ENCODE data around the gene DESI1.
"Not testable (repeated sequence)": the region's sequence is repeated elsewhere in the genome, so short reads cannot be mapped to it uniquely, and the experiment has no call there.

The DESI1 gene

GRCh38 chr22:41620589-41621098 is at the start of gene DESI1:
TSS of gene DESI1 (minus strand) at chr22:41621043. CDS start at chr22:41620839, 204 bp downstream.
- no peak for DNase-seq

- DNase-seq: no peak
Observed at GRCh38 chr22:41668971-41669911, 48.4 kb upstream of the DESI1 start.

GRCh38 chr22:41664951-41665350 is 44.1 kb upstream of the DESI1 start:
- no peak for DNase-seq

GRCh38 chr22:41664490-41664889 is 43.6 kb upstream of the DESI1 start:
- DNase-seq: no peak

- not testable (repeated sequence) for DNase-seq
Observed at GRCh38 chr22:41663594-41663993, 42.8 kb upstream of the DESI1 start.

- no peak for DNase-seq
Observed at GRCh38 chr22:41661713-41662112, 40.9 kb upstream of the DESI1 start.

GRCh38 chr22:41661088-41661487 is 40.2 kb upstream of the DESI1 start:
- no peak for DNase-seq

- no peak for DNase-seq
Observed at GRCh38 chr22:41660416-41660815, 39.6 kb upstream of the DESI1 start.

GRCh38 chr22:41659941-41660340 is 39.1 kb upstream of the DESI1 start:
- DNase-seq: no peak

- DNase-seq: no peak
Observed at GRCh38 chr22:41658869-41659268, 38.0 kb upstream of the DESI1 start.

GRCh38 chr22:41657709-41658108 is 36.9 kb upstream of the DESI1 start:
- no peak for DNase-seq

- DNase-seq: no peak
Observed at GRCh38 chr22:41656556-41656955, 35.7 kb upstream of the DESI1 start.

- DNase-seq: no peak
Observed at GRCh38 chr22:41654322-41654721, 33.5 kb upstream of the DESI1 start.

GRCh38 chr22:41650821-41651220 is 30.0 kb upstream of the DESI1 start:
- no peak for DNase-seq

- no peak for DNase-seq
Observed at GRCh38 chr22:41650229-41650628, 29.4 kb upstream of the DESI1 start.

GRCh38 chr22:41648432-41648831 is 27.6 kb upstream of the DESI1 start:
- DNase-seq: no peak

- no peak for DNase-seq
Observed at GRCh38 chr22:41647771-41648170, 26.9 kb upstream of the DESI1 start.

- no peak for DNase-seq
Observed at GRCh38 chr22:41642331-41643110, 21.7 kb upstream of the DESI1 start.

GRCh38 chr22:41641854-41642253 is 21.0 kb upstream of the DESI1 start:
- DNase-seq: no peak

GRCh38 chr22:41638748-41639147 is 17.9 kb upstream of the DESI1 start:
- no peak for DNase-seq

- DNase-seq: no peak
Observed at GRCh38 chr22:41638124-41638523, 17.3 kb upstream of the DESI1 start.

GRCh38 chr22:41637623-41638022 is 16.8 kb upstream of the DESI1 start:
- not testable (repeated sequence) for DNase-seq

- no peak for DNase-seq
Observed at GRCh38 chr22:41636467-41636866, 15.6 kb upstream of the DESI1 start.

- DNase-seq: not testable (repeated sequence)
Observed at GRCh38 chr22:41634610-41635009, 13.8 kb upstream of the DESI1 start.

Data from CD4-positive, alpha-beta T cell treated with Interferon gamma for 1 hour (primary cell).